Skeletal muscle cell (primary cell): ENCODE measurements around the gene PKP3.

Source experiments
- DNase-seq: peaks from one replicate; pipeline ENCODE4 v3.0.0-alpha.2; 2010; ENCODE audit warnings: low read depth
- H3K4me3 ChIP-seq: 2 replicates; pipeline ENCODE4 v1.5.1; 2011; ENCODE audit warnings: low read depth, mild to moderate bottlenecking, control low read depth, low read length, moderate library complexity

Gene PKP3

DNA sequence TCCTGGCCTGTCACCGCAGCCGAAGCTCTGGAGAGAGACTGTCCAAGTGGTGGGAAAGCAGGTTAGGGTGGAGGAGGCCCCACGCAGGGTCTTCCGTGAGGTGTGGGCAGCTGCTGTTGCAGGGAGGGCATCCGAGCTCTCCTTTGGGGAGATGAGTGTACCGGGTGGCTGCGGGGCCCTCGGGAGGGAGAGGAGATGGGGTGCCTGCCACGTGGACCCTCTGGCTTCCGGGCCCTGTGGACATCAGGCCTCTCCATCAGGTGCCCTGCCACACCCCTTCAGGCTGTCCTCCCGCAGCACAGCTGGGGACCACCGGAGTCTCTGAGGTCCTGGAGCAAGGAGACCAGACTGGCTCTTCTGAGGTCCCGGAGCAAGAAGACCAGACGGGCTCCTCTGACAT, 57.7 kb downstream of the PKP3 start:
- peak overlapping the region; percentile 91 for H3K4me3 ChIP-seq

GRCh38 chr11:452203-452744, 58.3 kb downstream of the PKP3 start:
- no peak overlapping the region for H3K4me3 ChIP-seq
- DNase-seq: no peak

More for the DNA sequence above, 57.7 kb downstream of the PKP3 start:
- no peak for DNase-seq

DNA sequence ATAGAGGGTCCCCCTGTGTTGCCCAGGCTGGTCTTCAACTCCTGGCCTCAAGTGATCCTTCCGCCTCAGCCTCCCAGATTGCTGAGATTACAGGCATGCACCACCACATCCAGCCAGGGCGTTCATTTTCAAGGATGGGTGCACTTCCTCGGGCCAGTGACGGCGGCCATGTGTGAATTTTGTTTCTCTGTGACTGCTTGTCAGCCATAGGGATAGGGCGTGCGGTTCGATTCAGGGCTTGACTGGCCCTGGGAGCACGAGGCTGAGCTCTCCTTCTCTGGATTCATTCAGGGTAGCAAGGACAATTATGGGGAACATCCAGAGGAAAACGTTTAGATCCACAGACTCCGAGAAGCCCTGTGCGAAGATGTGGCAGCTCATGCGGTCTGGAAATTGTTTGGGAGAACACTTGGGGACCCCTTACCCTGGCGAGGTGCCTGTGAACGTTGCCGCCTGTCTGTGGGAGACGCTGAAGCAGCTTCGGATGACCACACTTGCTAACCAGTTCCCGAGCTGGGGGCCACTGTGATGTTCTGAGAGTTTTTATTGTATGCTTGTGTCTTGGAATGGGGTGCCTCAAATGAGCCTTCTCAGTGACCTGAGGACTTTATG, 59.0 kb downstream of the PKP3 start:
- DNase-seq: no peak
- no peak overlapping the region for H3K4me3 ChIP-seq

DNA sequence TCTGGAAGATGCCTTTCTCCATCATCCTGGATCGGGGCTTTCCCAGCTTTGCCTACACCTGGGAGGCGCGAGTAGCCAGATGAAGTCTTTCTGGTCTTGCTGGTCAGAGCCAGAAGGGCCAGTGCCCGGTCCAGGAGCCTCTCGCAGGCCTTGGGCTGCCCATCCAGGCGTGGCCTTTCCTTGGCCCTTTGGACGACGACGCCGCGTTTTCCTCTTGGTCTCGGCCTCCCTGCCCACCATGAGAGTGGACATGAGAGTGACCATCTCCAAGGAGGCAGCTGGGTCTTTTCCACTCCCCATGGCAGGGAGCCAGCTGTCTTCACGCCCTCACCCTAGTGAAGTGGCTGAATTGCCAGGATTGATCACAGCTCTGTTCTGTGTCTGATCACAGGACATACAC, 59.6 kb downstream of the PKP3 start:
- no peak overlapping the region for H3K4me3 ChIP-seq
- DNase-seq: no peak

GRCh38 chr11:454043-454442, 60.0 kb downstream of the PKP3 start:
- H3K4me3 ChIP-seq: no peak overlapping the region
- DNase-seq: no peak
